Hippocampal formation (tissue), 2 donors: ENCODE data around the gene TECTA.

Experiments used
- DNase-seq, 2 donors: peaks; one replicate each; lab custom pipeline; 2025; lab: John Stamatoyannopoulos, UW

TECTA gene

DNA sequence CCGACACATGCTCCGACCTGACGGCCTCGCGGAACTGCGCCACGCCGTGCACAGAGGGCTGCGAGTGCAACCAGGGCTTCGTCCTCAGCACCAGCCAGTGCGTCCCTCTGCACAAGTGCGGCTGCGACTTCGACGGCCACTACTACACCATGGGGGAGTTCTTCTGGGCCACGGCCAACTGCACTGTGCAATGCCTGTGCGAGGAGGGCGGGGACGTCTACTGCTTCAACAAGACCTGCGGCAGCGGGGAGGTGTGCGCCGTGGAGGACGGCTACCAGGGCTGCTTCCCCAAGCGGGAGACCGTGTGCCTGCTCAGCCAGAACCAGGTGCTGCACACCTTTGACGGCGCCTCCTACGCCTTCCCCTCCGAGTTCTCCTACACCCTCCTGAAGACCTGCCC lies 26.8 kb downstream of the TECTA start:
- no peak for DNase-seq

DNA sequence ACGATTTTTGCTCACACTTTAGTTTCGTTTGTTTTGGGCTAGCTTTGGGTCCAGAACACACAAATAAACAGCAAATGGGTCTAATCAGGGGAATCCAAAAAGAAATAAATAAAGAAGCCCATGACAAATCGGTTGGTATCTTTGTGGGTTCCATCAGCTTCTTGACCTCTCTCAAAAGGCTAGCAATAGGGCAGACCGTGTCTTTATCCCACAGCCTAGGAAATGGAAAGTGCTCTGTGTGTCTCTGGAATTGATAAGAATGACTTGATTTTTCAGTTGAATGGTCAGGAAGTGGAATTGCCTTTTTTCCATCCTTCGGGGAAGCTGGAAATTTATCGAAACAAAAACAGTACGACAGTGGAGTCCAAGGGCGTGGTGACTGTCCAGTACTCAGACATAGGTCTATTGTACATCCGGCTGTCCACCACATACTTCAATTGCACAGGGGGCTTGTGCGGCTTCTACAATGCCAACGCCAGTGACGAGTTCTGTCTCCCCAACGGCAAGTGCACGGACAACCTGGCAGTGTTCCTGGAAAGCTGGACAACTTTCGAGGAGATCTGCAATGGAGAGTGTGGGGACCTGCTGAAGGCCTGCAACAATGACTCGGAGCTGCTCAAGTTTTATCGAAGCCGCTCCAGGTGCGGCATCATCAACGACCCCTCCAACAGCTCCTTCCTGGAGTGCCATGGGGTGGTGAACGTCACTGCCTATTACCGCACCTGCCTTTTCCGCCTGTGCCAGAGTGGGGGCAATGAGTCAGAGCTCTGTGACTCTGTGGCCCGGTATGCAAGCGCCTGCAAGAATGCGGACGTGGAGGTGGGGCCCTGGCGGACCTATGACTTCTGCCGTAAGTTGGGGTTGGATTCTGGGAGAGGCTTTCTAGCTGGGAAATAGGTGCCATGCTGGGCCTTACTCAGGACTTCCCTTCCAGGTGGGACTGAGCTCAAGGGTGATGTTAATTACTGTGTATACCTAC lies 28.6 kb downstream of the TECTA start:
- DNase-seq = no peak

DNA sequence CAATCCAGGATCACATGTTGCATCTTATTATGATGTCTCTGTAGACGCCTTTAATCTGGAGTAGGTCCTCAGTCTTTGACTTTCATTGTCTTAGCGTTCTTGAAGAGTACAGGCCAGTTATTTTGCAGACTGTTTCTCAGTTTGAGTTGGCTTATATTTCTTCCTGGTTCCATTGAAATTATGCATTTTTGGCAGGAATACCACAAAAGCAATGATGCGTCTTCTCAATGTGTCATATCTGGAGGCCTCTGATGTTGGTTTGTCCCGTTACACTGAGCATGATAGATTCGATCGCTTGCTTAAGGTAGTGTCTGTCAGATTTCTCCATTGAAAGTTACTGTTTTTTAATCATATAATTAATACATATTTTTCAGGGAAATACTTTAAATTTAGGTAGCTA lies 30.6 kb downstream of the TECTA start:
- DNase-seq = no peak

DNA sequence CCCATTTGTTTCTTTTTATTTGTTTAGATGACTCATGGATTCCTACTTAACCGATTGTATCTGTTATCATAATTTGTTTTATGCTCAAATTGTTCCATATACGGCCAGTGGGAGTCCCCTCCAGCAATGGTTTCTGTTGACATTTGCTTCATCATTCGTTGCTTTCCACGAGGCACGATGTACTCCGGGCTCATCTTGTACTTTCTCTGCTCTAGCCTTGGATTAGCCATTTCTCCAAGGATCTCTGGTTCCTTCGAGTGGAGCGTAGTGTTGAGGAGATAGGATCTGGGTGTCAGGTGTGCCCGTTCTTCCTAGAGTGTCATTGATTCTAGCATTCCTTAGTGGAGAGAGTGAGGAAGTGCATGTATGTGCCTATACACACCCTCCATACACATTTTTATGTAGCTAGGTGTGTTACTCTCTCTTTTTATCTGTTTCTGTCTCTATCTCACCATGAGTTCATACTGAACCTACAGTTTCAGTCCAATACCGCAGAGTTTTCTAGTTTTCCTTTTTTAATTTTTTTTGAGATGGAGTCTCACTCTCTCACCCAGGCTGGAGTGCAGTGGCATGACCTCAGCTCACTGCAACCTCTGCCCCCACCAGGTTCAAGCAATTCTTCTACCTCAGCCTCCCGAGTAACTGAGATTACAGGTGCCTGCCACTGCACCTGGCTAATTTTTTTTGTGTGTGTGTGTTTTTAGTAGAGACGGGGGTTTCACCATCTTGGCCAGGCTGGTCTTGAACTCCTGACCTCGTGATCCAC lies 31.4 kb downstream of the TECTA start:
- no peak for DNase-seq

DNA sequence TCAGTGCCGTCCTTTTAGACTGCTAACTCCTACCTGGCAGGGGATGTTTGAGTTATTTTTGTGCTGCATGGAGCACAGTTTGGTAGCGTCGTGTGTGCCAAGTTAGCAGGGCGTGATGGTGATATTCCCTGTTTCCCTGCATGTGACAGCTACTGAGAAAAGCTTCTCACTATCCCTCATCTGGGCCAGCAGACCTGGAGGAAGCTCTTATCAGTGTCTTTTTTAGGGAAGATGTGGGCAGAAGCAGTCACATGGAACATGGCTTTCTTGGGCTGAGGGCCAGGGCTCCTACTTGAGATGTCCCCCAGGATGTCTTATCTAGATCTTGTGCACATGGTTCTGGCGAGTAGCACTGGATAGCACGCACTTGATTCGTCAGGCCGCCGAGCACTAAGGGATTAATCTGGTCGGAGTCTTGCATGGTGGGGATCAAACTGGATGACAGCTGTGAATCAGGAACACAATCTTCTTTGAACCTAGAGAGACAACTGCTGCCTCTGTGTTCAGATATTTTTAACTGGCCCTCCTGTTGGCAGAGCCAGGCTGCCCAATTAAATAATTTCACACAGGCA lies 33.8 kb downstream of the TECTA start:
- no peak for DNase-seq

DNA sequence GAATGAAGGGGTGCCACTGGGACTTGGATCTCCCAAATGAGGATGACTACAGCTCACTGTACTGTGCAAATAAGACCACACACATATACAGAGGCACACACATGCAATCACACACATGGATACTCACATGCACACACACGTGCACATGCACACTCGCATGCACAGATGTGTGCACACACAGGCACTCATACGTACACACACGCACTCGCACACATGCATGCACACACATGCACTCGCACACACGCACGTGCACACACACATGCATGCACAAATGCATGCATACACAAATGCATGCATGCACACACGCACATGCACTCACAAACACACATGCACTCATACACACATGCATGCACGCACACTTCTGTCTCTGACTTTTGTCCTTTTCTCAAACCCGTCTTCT lies 36.0 kb downstream of the TECTA start:
- DNase-seq = no peak

DNA sequence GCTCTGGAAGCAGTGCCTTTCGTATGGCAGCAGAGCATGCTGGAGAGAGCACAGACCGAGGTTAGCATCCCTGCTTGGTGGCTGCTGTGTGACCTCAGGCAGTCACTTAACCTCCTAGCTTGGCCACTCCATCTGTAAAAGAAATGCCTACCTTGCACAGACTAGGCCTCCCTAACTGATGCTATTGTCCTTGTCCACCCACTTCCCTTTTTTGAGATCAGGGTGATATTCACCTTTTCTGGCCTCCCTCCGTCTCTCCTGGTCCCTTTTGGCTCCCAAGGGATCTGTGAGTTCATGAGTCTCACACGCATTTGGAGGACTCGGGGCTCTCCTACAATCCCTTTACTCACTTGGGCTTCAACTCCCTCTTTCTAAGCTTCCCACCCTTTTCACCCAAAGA lies 37.2 kb downstream of the TECTA start:
- DNase-seq = no peak

DNA sequence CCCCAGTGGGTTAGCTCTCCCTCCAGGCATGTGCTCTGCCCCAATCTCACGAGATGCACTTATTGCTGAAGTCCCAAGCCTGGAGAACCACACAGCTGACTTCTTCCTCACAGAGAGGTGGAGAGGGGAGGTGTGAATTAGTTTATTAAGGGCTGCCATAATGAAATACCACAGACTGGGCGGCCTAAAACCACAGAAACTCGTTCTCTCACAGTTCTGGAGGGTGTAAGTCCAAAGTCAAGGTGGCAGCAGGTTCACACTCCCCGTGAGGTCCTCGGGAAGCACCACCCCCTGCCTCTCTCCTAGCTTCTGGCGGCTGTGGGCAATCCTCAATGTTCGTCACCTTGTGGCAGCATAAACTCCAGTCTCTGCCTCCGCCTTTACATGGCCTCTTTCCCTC lies 39.3 kb downstream of the TECTA start:
- DNase-seq = no peak

DNA sequence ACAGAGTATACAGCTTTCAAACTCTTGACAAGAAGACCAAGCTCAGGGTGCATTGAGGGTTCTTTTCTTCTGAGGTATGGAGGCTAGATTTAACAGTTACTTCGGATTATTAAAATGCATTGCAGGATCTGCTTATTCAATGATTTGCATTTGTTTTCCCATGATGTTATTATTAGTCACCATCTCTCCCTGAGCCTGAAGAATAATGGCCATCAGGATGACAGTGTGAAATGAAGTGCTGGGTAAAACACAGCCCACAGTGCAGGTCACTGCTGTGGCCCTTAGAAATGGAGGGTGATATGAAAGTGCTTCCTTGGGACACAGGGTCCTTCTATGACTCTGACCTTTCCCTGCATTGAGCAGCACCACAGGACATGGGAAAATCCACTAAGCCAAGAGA lies 40.0 kb downstream of the TECTA start:
- DNase-seq = no peak

DNA sequence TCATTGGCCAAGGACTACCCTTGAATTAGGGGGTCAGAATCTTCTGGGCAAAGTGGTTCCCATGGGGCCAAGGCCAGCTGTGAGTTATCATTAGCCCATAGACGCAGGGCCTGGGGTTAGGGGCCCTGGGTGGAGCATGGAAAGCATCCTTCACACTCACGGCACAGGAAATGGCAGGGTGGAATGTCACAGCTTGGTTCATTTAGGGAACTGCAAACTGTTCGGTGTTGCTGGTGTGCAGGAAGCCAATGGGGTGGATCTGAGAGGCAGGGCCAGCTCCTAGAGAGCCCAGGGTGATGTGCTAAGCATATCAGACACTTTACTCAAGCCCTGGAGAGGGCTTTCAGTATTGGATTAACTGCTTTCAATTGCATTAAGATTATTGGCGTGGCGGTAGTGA lies 42.9 kb downstream of the TECTA start:
- no peak for DNase-seq

DNA sequence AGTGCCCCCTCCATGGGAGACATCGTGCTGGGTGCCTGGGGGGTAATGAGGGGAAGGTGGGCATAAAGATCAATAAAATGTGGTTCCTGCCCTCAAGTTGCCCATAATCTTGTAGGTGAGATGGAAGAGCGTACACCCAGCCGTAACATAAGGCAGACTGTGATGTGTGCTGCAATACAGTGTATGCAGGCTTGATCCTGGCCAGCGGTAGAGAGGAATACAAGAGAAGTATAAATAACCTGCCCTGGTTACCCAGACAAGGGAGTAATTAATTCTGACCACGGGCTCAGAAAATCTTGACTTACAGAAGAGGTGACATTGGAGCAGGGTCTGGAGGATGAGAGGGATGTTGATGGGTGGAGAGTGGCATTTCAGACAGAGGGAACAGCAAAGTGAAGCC lies 43.7 kb downstream of the TECTA start:
- no peak for DNase-seq

DNA sequence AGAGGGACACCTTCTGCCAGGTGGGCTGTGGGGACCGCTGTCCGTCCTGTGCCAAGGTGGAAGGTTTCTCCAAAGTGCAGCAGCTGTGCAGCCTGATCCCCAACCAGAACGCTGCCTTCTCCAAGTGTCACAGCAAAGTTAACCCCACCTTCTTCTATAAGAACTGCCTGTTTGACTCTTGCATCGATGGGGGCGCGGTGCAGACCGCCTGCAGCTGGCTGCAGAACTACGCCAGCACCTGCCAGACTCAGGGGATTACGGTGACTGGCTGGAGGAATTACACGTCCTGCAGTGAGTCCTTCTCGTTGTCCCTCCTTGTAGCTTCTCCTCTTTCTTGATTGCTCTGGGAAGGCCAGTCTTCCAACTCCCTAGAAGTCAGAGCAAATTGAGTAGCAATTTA lies 44.8 kb downstream of the TECTA start:
- no peak for DNase-seq

DNA sequence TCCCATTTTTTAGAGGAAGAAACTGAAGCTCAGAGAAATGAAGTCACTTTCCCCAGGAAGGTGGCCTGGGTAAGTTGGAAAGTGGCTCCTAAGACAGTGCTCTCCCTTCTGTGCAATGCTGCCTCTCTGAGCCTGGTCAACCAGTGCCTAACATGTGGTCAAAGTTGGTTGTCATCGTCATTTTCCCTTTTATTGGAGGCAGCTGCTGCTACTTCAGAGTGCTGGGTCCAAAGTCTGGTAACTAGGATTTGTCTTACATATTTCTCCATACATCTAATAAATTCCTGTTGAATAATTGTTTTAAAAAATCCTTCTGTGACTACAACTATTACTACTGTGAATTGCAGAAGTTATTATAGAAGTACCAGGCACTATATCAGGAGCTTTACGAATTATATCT lies 48.1 kb downstream of the TECTA start:
- DNase-seq = no peak

DNA sequence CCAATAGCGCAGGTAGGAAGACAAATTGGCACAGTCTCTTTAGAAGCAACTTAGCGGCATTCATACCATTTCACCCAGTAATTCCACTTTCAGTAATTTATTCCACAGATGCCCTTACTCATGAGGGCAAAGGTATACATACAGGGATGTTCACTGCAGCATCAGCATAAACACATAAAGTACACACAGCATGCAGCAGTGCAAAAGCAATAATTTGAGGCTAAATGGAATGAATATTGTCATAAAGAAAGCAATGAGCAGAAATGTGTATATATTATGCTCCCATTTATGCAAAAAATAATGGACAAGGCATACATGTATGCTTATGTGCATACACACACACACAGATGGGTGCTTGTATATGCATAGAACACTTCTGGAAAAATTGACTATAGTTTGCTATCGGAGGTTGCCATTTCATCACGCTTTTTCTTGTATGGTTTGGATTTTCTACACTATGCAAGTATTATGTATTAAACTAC lies 50.2 kb downstream of the TECTA start:
- DNase-seq = no peak

DNA sequence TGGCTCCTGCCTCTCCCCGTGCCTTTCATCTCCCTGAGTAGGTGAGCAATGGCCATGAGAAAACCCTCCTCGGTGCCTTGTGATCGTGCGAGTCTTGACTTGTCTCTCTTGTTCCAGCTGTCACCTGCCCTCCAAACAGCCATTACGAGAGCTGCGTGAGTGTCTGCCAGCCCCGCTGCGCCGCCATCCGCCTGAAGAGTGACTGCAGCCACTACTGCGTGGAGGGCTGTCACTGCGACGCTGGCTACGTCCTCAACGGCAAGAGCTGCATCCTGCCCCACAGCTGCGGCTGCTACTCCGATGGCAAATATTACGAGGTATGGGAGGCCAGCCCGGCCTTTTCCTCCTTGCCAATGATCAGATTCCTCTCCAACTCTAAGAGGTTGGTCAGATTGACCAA lies 51.7 kb downstream of the TECTA start:
- DNase-seq = no peak

DNA sequence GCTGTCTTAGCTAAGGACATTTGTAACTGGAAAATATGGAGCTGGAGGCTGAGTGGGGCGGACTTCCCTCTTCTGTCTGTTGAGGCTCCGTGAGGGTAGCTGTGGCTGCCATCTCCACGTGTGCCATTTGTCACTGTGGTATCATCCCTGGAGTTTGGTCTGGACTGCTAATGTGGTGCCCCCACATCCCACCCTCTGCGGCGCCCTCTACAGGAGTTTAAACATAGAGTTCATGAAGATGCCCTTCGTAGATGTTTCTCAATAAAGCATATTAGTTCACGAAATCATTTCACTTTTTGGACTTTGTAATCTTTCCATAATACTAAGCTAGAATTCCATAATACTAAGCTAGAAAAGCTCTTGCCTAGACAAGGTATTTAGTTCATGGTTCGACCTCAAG lies 52.4 kb downstream of the TECTA start:
- no peak for DNase-seq

DNA sequence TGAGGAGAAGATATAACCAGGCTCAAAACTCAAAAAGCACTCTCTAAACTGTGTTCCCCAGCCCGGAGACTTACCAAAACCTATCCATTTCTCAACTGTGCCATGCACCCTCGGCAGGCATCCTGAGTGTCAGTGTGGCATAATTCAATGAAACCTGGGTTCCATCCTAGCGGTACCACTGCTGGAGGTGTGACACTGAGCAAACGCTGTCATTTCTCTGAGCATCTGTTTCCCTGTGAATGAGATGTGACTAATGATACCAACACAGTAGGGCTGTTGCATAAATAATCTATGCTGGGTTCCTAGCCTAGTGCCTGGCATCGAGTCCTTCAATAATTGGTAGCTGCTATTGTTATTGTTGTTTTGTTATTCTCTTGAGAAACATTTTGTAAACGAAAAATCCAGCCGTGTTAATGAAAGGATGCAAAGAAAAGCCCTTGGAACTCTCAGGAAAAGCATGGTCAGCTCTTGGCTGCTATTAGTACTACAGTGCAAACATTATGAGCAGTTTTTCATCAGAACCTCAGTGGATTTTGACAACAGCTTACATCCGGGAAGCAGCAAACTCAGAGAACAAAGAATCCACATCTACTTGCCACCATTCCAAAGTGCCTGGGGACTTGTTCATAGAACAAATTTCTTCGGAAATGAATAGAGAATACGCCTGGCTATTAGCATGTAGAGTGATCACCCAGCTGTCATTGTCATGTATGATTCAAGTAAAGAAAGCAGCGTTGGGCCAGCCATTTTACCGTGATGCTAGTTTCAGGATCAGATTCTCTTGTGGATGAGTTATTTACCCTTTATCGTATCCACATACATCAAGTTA lies 53.7 kb downstream of the TECTA start:
- no peak for DNase-seq

DNA sequence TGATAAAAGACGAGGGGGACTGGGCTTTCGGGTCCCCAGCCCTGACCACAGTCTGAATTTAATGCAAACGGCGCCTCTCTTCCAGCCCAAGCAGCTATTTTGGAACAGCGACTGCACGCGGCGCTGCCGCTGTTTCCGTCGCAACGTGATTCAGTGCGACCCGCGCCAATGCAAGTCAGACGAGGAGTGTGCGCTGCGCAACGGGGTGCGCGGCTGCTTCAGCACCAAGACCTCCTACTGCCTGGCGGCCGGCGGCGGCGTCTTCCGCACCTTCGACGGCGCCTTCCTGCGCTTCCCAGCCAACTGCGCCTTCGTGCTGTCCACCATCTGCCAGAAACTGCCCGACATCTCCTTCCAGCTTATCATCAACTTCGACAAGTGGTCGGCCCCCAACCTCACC lies 56.7 kb downstream of the TECTA start:
- DNase-seq = no peak

DNA sequence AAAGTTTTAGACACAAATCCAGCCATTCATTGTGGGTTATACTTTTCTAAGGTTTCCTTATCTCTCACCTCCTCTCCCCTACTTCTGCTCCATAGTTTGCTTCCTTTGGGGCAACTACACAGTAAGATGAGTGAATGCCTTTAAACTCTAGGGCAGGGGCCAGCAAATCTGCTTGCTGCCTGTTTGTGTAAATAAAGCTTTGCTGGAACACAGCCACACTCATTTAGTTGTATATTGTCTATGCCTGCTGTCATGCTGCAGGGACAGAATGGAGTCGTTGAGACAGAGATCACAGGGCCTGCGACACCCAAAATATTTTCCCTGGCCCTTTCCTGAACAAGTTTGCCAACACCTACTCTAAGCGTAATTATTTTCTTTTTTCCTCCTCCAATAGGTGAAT lies 58.7 kb downstream of the TECTA start:
- no peak for DNase-seq

DNA sequence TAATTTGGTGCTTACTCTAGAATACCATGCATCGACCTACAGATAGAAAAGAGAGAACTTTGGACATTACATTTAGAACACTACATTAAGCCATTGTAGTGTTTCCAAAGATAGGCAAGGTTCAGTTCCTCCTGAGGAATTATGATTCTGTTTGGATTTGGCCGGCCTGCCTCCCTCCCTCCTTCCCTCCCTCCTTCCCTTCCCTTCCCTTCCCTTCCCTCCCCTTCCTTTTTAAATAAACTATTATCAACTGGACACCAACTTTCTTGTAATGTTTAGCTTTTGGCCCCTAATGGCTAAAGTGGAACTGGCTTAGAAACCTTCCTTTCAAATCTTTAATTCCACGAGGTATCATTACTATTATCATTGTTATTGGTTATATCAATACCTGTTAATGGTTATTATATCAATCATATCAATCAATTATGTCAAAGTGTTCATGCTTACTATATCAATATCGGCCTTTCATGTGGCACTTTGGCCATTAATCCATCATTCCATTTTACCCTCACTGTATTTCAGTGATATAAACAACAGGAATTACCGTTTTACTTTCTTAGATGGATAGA lies 60.4 kb downstream of the TECTA start:
- no peak for DNase-seq

DNA sequence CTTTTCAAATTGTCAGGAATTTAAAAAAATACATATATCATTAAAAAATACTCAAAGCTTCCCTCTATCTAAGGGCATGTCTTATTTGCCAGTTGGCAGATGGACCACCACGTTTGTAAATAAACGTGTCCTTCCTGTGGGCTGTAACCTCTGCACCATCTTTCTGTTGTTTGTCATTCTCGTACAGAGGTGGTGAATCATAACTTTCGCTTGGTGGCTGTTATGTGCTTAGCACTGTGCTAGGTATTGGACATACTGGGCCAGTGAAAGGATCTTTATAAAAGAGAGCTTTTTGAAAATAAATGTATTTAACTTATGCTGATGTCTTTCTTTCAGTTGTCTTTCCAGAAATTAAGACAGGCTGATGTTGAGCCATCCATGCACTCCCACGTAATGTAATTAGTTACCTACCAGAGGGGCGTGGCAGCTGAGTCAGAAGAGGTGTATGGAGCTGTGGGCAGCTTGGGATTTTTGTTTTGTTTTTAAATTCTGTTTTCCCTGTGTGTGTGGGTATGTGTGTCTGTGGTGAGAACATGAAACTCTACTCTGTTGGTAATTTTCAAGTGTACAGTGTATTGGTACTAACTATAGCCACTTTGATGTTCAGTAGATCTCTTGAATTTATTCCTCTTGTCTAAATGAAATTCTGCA lies 62.7 kb downstream of the TECTA start:
- no peak for DNase-seq
